Endothelial cell (in vitro differentiated cells): Measurements from ENCODE around the gene SPRED2. TPM values are rescaled to one million over a fixed set of nuclear protein-coding genes. Genes with fewer than 3 reads are reported as not detected.

Experiments used
- DNase-seq: peaks from one replicate; pipeline ENCODE4 v3.0.0; 2021; ENCODE audit warnings: low spot score
- H3K27ac Mint-ChIP-seq: one replicate; pipeline ENCODE4 v1.8.0; 2021; ENCODE audit warnings: mixed read lengths, inconsistent platforms; ENCODE audit not compliant: unreplicated experiment
- H3K27me3 Mint-ChIP-seq: one replicate; pipeline ENCODE4 v1.8.0; 2021; ENCODE audit warnings: mild to moderate bottlenecking, moderate library complexity, mixed read lengths, inconsistent platforms; ENCODE audit not compliant: unreplicated experiment
- H3K36me3 Mint-ChIP-seq: one replicate; pipeline ENCODE4 v1.8.0; 2021; ENCODE audit warnings: mild to moderate bottlenecking, low read depth, mixed read lengths, inconsistent platforms; ENCODE audit not compliant: unreplicated experiment
- H3K4me1 Mint-ChIP-seq: one replicate; pipeline ENCODE4 v1.8.0; 2021; ENCODE audit warnings: mild to moderate bottlenecking, mixed read lengths, inconsistent platforms; ENCODE audit not compliant: unreplicated experiment
- H3K4me3 Mint-ChIP-seq: one replicate; pipeline ENCODE4 v1.8.0; 2021; ENCODE audit warnings: mild to moderate bottlenecking, mixed read lengths, inconsistent platforms; ENCODE audit not compliant: unreplicated experiment
- H3K9me3 Mint-ChIP-seq: one replicate; pipeline ENCODE4 v1.8.0; 2021; ENCODE audit warnings: mixed read lengths, inconsistent platforms; ENCODE audit not compliant: unreplicated experiment
- CTCF ChIP-seq: fragments of 200-600 bp; sonication (generic); IDR thresholded peaks from one replicate; pipeline ENCODE4 v1.5.0; 2021; ENCODE audit warnings: antibody characterized with exemption; ENCODE audit not compliant: unreplicated experiment
- total RNA-seq: library from RNA; stranded (reverse); fragmentation: NEBNext Ultra II Directional; extraction: Animal tissue kit (Norgen Biotek cat#: 25700); gene quantifications from one replicate; pipeline ENCODE4 v1.2.1, GENCODE V29; 2021; ENCODE audit not compliant: unreplicated experiment

The SPRED2 gene
- total RNA-seq, 1 donor from 2014 or later, result 17.6 TPM

GRCh38 chr2:65383541-65384488 is 48.6 kb downstream of the SPRED2 start:
- peaks cover 30% of the 10 kb centered on the region for H3K4me1 Mint-ChIP-seq

GRCh38 chr2:65382776-65383357 is 49.5 kb downstream of the SPRED2 start:
- no peak for DNase-seq
- TF ChIP-seq CTCF, result no peak
- H3K9me3 Mint-ChIP-seq, result no peaks in the 10 kb centered on the region
- H3K27me3 Mint-ChIP-seq, result peaks cover 8% of the 10 kb centered on the region
- no peaks in the 10 kb centered on the region for H3K36me3 Mint-ChIP-seq
- H3K4me3 Mint-ChIP-seq, result no peak overlapping the region
- no peak overlapping the region for H3K27ac Mint-ChIP-seq
- H3K4me1 Mint-ChIP-seq, result peaks cover 33% of the 10 kb centered on the region

More at GRCh38 chr2:65383541-65384488, 48.6 kb downstream of the SPRED2 start:
- Mint-ChIP-seq H3K27me3 (peaks cover 8% of the 10 kb centered on the region), H3K4me3 (no peak overlapping the region), H3K27ac (no peak overlapping the region), H3K9me3 (no peaks in the 10 kb centered on the region), H3K36me3 (no peaks in the 10 kb centered on the region)
- no peak for TF ChIP-seq CTCF
- no peak for DNase-seq

- DNase-seq, result no peak
- Mint-ChIP-seq H3K27ac (no peak overlapping the region), H3K27me3 (peaks cover 8% of the 10 kb centered on the region), H3K4me1 (peaks cover 38% of the 10 kb centered on the region), H3K36me3 (no peaks in the 10 kb centered on the region), H3K4me3 (no peak overlapping the region), H3K9me3 (no peaks in the 10 kb centered on the region)
- no peak for TF ChIP-seq CTCF
Observed at GRCh38 chr2:65382323-65382722, 50.1 kb downstream of the SPRED2 start.

GRCh38 chr2:65381607-65382051 is 50.8 kb downstream of the SPRED2 start:
- H3K4me1 Mint-ChIP-seq, result peaks cover 40% of the 10 kb centered on the region
- no peak overlapping the region for H3K4me3 Mint-ChIP-seq
- DNase-seq, result no peak
- H3K27ac Mint-ChIP-seq, result no peak overlapping the region
- peaks cover 8% of the 10 kb centered on the region for H3K27me3 Mint-ChIP-seq
- no peaks in the 10 kb centered on the region for H3K9me3 Mint-ChIP-seq
- TF ChIP-seq CTCF, result no peak
- H3K36me3 Mint-ChIP-seq, result no peaks in the 10 kb centered on the region

GRCh38 chr2:65380255-65380654 is 52.1 kb downstream of the SPRED2 start:
- no peak overlapping the region for H3K27ac Mint-ChIP-seq
- H3K27me3 Mint-ChIP-seq, result peaks cover 7% of the 10 kb centered on the region
- H3K4me1 Mint-ChIP-seq, result peaks cover 37% of the 10 kb centered on the region
- no peaks in the 10 kb centered on the region for H3K9me3 Mint-ChIP-seq
- TF ChIP-seq CTCF, result no peak
- DNase-seq, result no peak
- no peaks in the 10 kb centered on the region for H3K36me3 Mint-ChIP-seq
- no peak overlapping the region for H3K4me3 Mint-ChIP-seq
